Liver (tissue), 9 donors: ENCODE data around the gene DISC1. TPM values are rescaled to one million over a fixed set of nuclear protein-coding genes. Genes with fewer than 3 reads are reported as not detected.

Experiments
- DNase-seq: peaks from one replicate; pipeline ENCODE4 v3.0.0-alpha.2; 2017; ENCODE audit warnings: low spot score
- H3K27ac ChIP-seq, 2 donors: one replicate each; pipeline ENCODE4 v1.7.0; 2013; ENCODE audit warnings: inconsistent platforms in 2 of 2, low read length in 2 of 2, control low read depth in 1 of 2, low read depth in 1 of 2, mild to moderate bottlenecking in 1 of 2
- H3K27me3 ChIP-seq, 4 donors: one replicate each; pipeline versions ENCODE4 v1.6.1 to v1.7.0; 2013; ENCODE audit warnings: low read length in 3 of 4, inconsistent platforms in 1 of 4, mild to moderate bottlenecking in 1 of 4, moderate library complexity in 1 of 4; ENCODE audit not compliant: control insufficient read depth in 4 of 4, insufficient read depth in 4 of 4
- H3K36me3 ChIP-seq, 4 donors: one replicate each; pipeline versions ENCODE4 v1.6.1 to v1.7.0; 2013; ENCODE audit warnings: low read length in 3 of 4, mild to moderate bottlenecking in 3 of 4, low read depth in 1 of 4, moderate library complexity in 1 of 4; ENCODE audit not compliant: control insufficient read depth in 4 of 4, insufficient read depth in 3 of 4
- H3K4me1 ChIP-seq, 4 donors: one replicate each; pipeline versions ENCODE4 v1.6.1 to v1.7.0; 2013; ENCODE audit warnings: low read length in 3 of 4, mild to moderate bottlenecking in 3 of 4, moderate library complexity in 1 of 4; ENCODE audit not compliant: control insufficient read depth in 4 of 4, insufficient read depth in 4 of 4
- H3K4me3 ChIP-seq, 3 donors: one replicate each; pipeline versions ENCODE4 v1.6.1 to v1.7.0; 2013; ENCODE audit warnings: low read length in 3 of 3, control low read depth in 1 of 3, low read depth in 1 of 3, mild to moderate bottlenecking in 1 of 3
- H3K9ac ChIP-seq, 2 donors: one replicate each; pipeline ENCODE4 v1.7.0; 2013; ENCODE audit warnings: low read length in 2 of 2, mild to moderate bottlenecking in 2 of 2, moderate library complexity in 2 of 2, control low read depth in 1 of 2, low read depth in 1 of 2
- H3K9me3 ChIP-seq, 4 donors: one replicate each; pipeline versions ENCODE4 v1.6.1 to v1.7.0; 2013; ENCODE audit warnings: low read length in 3 of 4; ENCODE audit not compliant: control insufficient read depth in 4 of 4
- ATF3 ChIP-seq: IDR thresholded peaks from 2 replicates; pipeline ENCODE4 v1.6.1; 2016; ENCODE audit warnings: antibody characterized with exemption
- CTCF ChIP-seq: fragments of 150-350 bp; IDR thresholded peaks from 2 replicates; pipeline ENCODE4 v1.5.1; 2017; ENCODE audit warnings: improper control_type of control experiment, low read depth, low read length; ENCODE audit not compliant: missing input control
- EGR1 ChIP-seq, 2 donors: IDR thresholded peaks; 2 replicates each; pipeline ENCODE4 v1.6.1; 2016 to 2018; ENCODE audit warnings: antibody characterized with exemption in 2 of 2, low read depth in 2 of 2
- FOXA1 ChIP-seq: IDR thresholded peaks from 2 replicates; pipeline ENCODE4 v1.6.1; 2016; ENCODE audit warnings: antibody characterized with exemption
- FOXA2 ChIP-seq: IDR thresholded peaks from 2 replicates; pipeline ENCODE4 v1.6.1; 2016; ENCODE audit warnings: antibody characterized with exemption
- GABPA ChIP-seq, 2 donors: IDR thresholded peaks in 1 of 2; conservative IDR thresholded peaks in 1 of 2; 2 replicates each; pipeline ENCODE4 v1.6.1; 2016; ENCODE audit warnings: antibody characterized with exemption in 2 of 2, mild to moderate bottlenecking in 1 of 2, moderate library complexity in 1 of 2
- HNF4A ChIP-seq, 2 donors: conservative IDR thresholded peaks; 2 replicates each; pipeline ENCODE4 v1.6.1; 2016; ENCODE audit warnings: antibody characterized with exemption in 2 of 2, mild to moderate bottlenecking in 2 of 2
- HNF4G ChIP-seq: IDR thresholded peaks from 2 replicates; pipeline ENCODE4 v1.6.1; 2016; ENCODE audit warnings: antibody characterized with exemption
- JUND ChIP-seq, 2 donors: IDR thresholded peaks; 2 replicates each; pipeline ENCODE4 v1.6.1; 2016; ENCODE audit warnings: antibody characterized with exemption in 2 of 2
- MAX ChIP-seq: IDR thresholded peaks from 2 replicates; pipeline ENCODE4 v1.6.1; 2016; ENCODE audit warnings: antibody characterized with exemption
- NR2F2 ChIP-seq: IDR thresholded peaks from 2 replicates; pipeline ENCODE4 v1.6.1; 2016; ENCODE audit warnings: antibody characterized with exemption
- RAD21 ChIP-seq, 2 donors: IDR thresholded peaks; 2 replicates each; pipeline ENCODE4 v1.6.1; 2016; ENCODE audit warnings: antibody characterized with exemption in 2 of 2, mild to moderate bottlenecking in 2 of 2
- REST ChIP-seq: IDR thresholded peaks from 2 replicates; pipeline ENCODE4 v1.6.1; 2016; ENCODE audit warnings: antibody characterized with exemption, mild to moderate bottlenecking
- RXRA ChIP-seq, 2 donors: IDR thresholded peaks; 2 replicates each; pipeline ENCODE4 v1.6.1; 2017 to 2018; ENCODE audit warnings: antibody characterized with exemption in 2 of 2, mild to moderate bottlenecking in 1 of 2
- SP1 ChIP-seq: IDR thresholded peaks from 2 replicates; pipeline ENCODE4 v1.6.1; 2018; ENCODE audit warnings: antibody characterized with exemption, mild to moderate bottlenecking
- TAF1 ChIP-seq: conservative IDR thresholded peaks from 2 replicates; pipeline ENCODE4 v1.6.1; 2016; ENCODE audit warnings: antibody characterized with exemption, mild to moderate bottlenecking
- YY1 ChIP-seq: IDR thresholded peaks from 2 replicates; pipeline ENCODE4 v1.6.1; 2016; ENCODE audit warnings: antibody characterized with exemption, mild to moderate bottlenecking
- ZBTB33 ChIP-seq: IDR thresholded peaks from 2 replicates; pipeline ENCODE4 v1.6.1; 2016; ENCODE audit warnings: antibody characterized with exemption
- polyA plus RNA-seq, 2 donors: library from polyadenylated mRNA; stranded (reverse) in 1 of 2; unstranded in 1 of 2; fragments of 200-250 nt in 1 of 2; fragments of >200 nt in 1 of 2; fragmentation: Nextera tagmentation in 1 of 2; extraction: Ambion mirVana in 1 of 2; gene quantifications; one replicate each; pipeline versions ENCODE4 v1.2.1 to v1.2.3, GENCODE V29; 2013 to 2015
- total RNA-seq, 2 donors: library from RNA; depleted of rRNA; stranded (reverse); fragments of >200 nt; gene quantifications; one replicate each; pipeline ENCODE4 v1.2.3, GENCODE V29; 2014
- donor health status: healthy.
- donor health status: healthy.
- donor health status: healthy.
- donor health status: healthy.
- donor health status: healthy.

Gene DISC1
- total and polyA plus RNA-seq, 4 donors, result 0.45 to 6.3 (median 2.3) TPM

- no peak for TF ChIP-seq CTCF
These were observed 109.4 kb downstream of the DISC1 start (continued) for GRCh38 chr1:231735941-231736340.

GRCh38 chr1:231736464-231736863 lies 109.9 kb downstream of the DISC1 start:
- H3K4me1 ChIP-seq, result no peaks in the 10 kb centered on the region
- H3K27me3 ChIP-seq, result peaks cover 0 to 1% (median 0%) of the 10 kb centered on the region in 4 donors
- TF ChIP-seq GABPA (IDR thresholded peaks at IDR 0.05 in 1 of 2, conservative IDR thresholded peaks at IDR 0.05 in 1 of 2) (no peak), HNF4A (conservative IDR thresholded peaks at IDR 0.05) (no peak), JUND (IDR thresholded peaks at IDR 0.05) (no peak), MAX (no peak), ATF3 (no peak), NR2F2 (no peak), RXRA (IDR thresholded peaks at IDR 0.05) (no peak), CTCF (no peak), SP1 (no peak), FOXA2 (no peak), YY1 (no peak), TAF1 (no peak), HNF4G (no peak), REST (no peak), ZBTB33 (no peak), FOXA1 (no peak), RAD21 (IDR thresholded peaks at IDR 0.05) (no peak), EGR1 (IDR thresholded peaks at IDR 0.05; ENCODE audit: low read depth in 2 of 2) (no peak)
- no peak overlapping the region for H3K27ac ChIP-seq
- no peaks in the 10 kb centered on the region for H3K9me3 ChIP-seq
- no peak for DNase-seq
- no peak overlapping the region for H3K4me3 ChIP-seq
- H3K36me3 ChIP-seq, result no peaks in the 10 kb centered on the region
- no peak overlapping the region for H3K9ac ChIP-seq
